Natural killer cell treated with Interleukin-12 subunit alpha and Interleukin-12 subunit beta and Interleukin-15 and Interleukin-18, amount 100 ng/mL, for 72 hours (primary cell): ENCODE results near the gene FBXL19. TPM values are rescaled to one million over a fixed set of nuclear protein-coding genes. Genes with fewer than 3 reads are reported as not detected.

Experiments
- ATAC-seq, 2 donors: fragments of 150-1000 bp; cut with Tn5 transposase in 1 of 2; sonication (Bioruptor Pico), chemical (Tn5 transposase) in 1 of 2; 2 replicates each; pipeline ENCODE4 v1.10.0; 2021
- DNase-seq: peaks from one replicate; pipeline ENCODE4 v3.0.0; 2022; ENCODE audit warnings: low spot score
- H3K27ac Mint-ChIP-seq, 2 donors: 1 replicate in 1 of 2; 2 replicates in 1 of 2; pipeline ENCODE4 v1.8.0; 2022; ENCODE audit warnings: mixed read lengths in 2 of 2, mild to moderate bottlenecking in 1 of 2, moderate library complexity in 1 of 2
- H3K27me3 Mint-ChIP-seq, 2 donors: 1 replicate in 1 of 2; 2 replicates in 1 of 2; pipeline ENCODE4 v1.8.0; 2022; ENCODE audit warnings: mixed read lengths in 2 of 2
- H3K36me3 Mint-ChIP-seq: one replicate; pipeline ENCODE4 v1.8.0; 2022; ENCODE audit warnings: mixed read lengths
- H3K4me1 Mint-ChIP-seq, 2 donors: 1 replicate in 1 of 2; 2 replicates in 1 of 2; pipeline ENCODE4 v1.8.0; 2022; ENCODE audit warnings: low read depth in 2 of 2, mixed read lengths in 2 of 2, mild to moderate bottlenecking in 1 of 2
- H3K4me3 Mint-ChIP-seq: one replicate; pipeline ENCODE4 v1.8.0; 2022; ENCODE audit warnings: mixed read lengths
- H3K9me3 Mint-ChIP-seq: 2 replicates; pipeline ENCODE4 v1.8.0; 2022; ENCODE audit warnings: mixed read lengths
- total RNA-seq, 2 donors: library from RNA; stranded (reverse); gene quantifications; one replicate each; pipeline ENCODE4 v1.2.3, GENCODE V29; 2022

The FBXL19 gene
- total RNA-seq, result 10 to 100 TPM; 22.8 to 42.0 TPM

- no peaks in the 10 kb centered on the region for H3K36me3 Mint-ChIP-seq
- no peaks in the 10 kb centered on the region for H3K9me3 Mint-ChIP-seq
- DNase-seq (no peak), ATAC-seq (no peak)
- H3K4me3 Mint-ChIP-seq, result peak within 1 kb of the TSS; percentile 97
- no peaks in the 10 kb centered on the region for H3K27me3 Mint-ChIP-seq
- peak within 1 kb of the TSS; percentile 99 to 100 for H3K27ac Mint-ChIP-seq
- H3K4me1 Mint-ChIP-seq, result peaks cover 25 to 26% of the 10 kb centered on the region in 2 donors
Observed at GRCh38 chr16:30923554-30924075, at the start of gene FBXL19. Gene FBXL19, plus strand, starts transcription at chr16:30923572. Its CDS starts 2,183 bp downstream, at chr16:30925755.

- H3K4me3 Mint-ChIP-seq, result peak overlapping the region; percentile 91
- H3K27ac Mint-ChIP-seq, result peak overlapping the region; percentile 90 to 99
- ATAC-seq (no peak), DNase-seq (no peak)
- no peaks in the 10 kb centered on the region for H3K27me3 Mint-ChIP-seq
- peaks cover 12% of the 10 kb centered on the region for H3K36me3 Mint-ChIP-seq
- H3K4me1 Mint-ChIP-seq, result peaks cover 40 to 44% of the 10 kb centered on the region in 2 donors
- H3K9me3 Mint-ChIP-seq, result no peaks in the 10 kb centered on the region
Observed at GRCh38 chr16:30874244-30874820, 49.0 kb upstream of the FBXL19 start.

GRCh38 chr16:30874821-30875717, 48.3 kb upstream of the FBXL19 start:
- Mint-ChIP-seq H3K4me1 (peaks cover 40 to 44% of the 10 kb centered on the region in 2 donors), H3K27me3 (no peaks in the 10 kb centered on the region), H3K36me3 (peaks cover 12% of the 10 kb centered on the region), H3K4me3 (peak overlapping the region; percentile 91), H3K9me3 (no peaks in the 10 kb centered on the region), H3K27ac (peak overlapping the region; percentile 90 to 99)
- DNase-seq (peak; percentile 94), ATAC-seq (peak; percentile 91 to 93)

- H3K4me1 Mint-ChIP-seq, result peaks cover 39% of the 10 kb centered on the region in 2 donors
- peak overlapping the region; percentile 90 to 99 for H3K27ac Mint-ChIP-seq
- H3K4me3 Mint-ChIP-seq, result peak overlapping the region; percentile 91
- no peaks in the 10 kb centered on the region for H3K9me3 Mint-ChIP-seq
- DNase-seq, result no peak
- no peaks in the 10 kb centered on the region for H3K27me3 Mint-ChIP-seq
- peak; percentile 65 to 68 for ATAC-seq
- peaks cover 12% of the 10 kb centered on the region for H3K36me3 Mint-ChIP-seq
Observed at GRCh38 chr16:30875871-30876801, 47.2 kb upstream of the FBXL19 start.

- Mint-ChIP-seq H3K4me1 (peaks cover 36 to 37% of the 10 kb centered on the region in 2 donors), H3K27ac (peak overlapping the region; percentile 90 to 99), H3K27me3 (no peaks in the 10 kb centered on the region), H3K4me3 (peak overlapping the region; percentile 91), H3K36me3 (peaks cover 14% of the 10 kb centered on the region), H3K9me3 (no peaks in the 10 kb centered on the region)
- ATAC-seq (no peak), DNase-seq (no peak)
Observed at GRCh38 chr16:30876867-30877266, 46.5 kb upstream of the FBXL19 start.

DNA sequence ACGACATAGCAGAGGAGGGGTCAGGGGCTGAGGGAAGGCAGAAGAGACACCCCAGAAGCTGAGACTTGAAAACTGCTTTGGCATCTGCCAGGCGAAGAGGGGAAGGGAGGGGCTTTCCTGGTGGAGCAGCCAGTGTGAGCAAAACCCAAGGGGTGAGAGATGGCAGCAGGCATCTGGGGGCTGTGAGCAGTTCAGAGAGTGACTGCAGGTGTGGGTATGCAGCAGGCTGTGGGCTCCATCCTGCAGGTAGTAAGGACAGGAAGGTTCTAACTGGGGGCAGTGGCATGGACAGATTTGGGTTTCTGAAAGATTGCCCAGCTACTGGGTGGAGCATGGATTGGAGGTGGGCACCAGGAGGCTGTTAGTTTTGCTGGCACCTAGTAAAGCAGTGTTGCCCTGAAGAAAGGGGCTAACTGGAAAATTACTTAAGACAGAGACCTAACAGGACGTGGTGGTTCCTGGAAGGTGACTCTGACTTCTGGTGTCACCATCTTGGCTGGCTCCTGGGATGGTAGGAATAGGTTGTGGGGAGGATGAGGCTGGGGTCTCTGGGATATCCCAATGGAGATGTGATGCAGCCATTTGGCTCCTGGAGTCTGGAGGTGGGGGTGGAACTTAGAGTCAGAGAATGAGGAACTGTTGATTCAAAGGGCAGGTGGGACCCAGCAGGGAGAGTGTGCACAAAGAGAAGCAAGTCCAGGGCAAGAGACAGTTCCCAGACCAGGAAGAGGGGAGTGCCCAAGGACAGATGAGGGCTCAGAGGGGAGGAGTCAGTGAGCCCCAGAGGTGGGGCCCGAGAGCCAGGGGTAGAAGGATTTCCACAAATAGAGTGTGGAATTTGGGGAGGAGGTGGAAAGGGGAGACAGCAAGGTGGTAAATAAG, 40.7 kb upstream of the FBXL19 start:
- Mint-ChIP-seq H3K36me3 (peaks cover 16% of the 10 kb centered on the region), H3K4me1 (peaks cover 22% of the 10 kb centered on the region in 2 donors), H3K9me3 (no peaks in the 10 kb centered on the region), H3K27me3 (no peaks in the 10 kb centered on the region), H3K27ac (peak overlapping the region; percentile 88 to 94), H3K4me3 (peak overlapping the region; percentile 62)
- DNase-seq (no peak), ATAC-seq (peak in 1 of 2 donors; percentile 40)

DNA sequence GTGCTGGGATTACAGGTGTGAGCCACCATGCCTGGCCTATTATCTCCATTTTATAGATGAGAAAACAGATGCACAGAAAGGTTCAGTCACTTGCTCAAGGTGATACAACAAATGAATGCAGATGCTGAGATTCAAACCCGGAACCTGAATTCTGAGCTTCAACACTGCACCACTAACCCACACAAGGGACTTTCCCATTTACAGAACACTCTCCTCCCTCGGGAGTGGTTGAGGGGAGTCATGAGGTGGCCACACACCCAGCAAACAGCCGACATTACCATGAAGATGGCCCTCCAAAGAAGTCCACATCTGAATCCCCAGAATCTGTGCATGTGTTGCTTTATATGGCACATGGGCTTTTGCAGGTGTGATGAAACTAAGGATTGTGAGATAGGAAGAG, 38.6 kb upstream of the FBXL19 start:
- peaks cover 21% of the 10 kb centered on the region for H3K36me3 Mint-ChIP-seq
- ATAC-seq, result peak; percentile 58 to 74

DNA sequence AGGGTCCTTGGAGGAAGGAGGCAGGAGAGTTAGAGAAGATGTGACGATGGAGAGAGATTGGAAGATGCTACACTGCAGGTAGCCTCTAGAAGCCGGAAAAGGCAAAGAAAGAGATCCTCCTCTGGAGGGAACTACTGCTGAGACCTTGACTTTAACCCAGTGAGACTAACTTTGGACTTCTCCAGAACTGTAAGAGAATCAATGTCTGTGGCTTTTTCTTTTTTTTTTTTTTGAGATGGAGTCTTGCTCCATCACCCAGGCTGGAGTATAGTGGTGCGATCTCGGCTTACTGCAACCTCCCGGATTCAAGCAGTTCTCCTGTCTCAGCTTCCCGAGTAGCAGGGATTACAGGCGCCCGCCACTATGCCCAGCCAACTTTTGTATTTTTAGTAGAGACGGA, 38.2 kb upstream of the FBXL19 start:
- peaks cover 21% of the 10 kb centered on the region for H3K36me3 Mint-ChIP-seq
- peak overlapping the region; percentile 45 to 70 for H3K27ac Mint-ChIP-seq

More for the DNA sequence above, 38.6 kb upstream of the FBXL19 start:
- DNase-seq, result no peak
- peak overlapping the region; percentile 63 for H3K4me3 Mint-ChIP-seq
- no peaks in the 10 kb centered on the region for H3K27me3 Mint-ChIP-seq
- peaks cover 22 to 26% of the 10 kb centered on the region in 2 donors for H3K4me1 Mint-ChIP-seq
- no peaks in the 10 kb centered on the region for H3K9me3 Mint-ChIP-seq
- peak overlapping the region; percentile 45 to 70 for H3K27ac Mint-ChIP-seq

GRCh38 chr16:30886145-30886544, 37.2 kb upstream of the FBXL19 start:
- Mint-ChIP-seq H3K4me3 (no peak overlapping the region), H3K27me3 (no peaks in the 10 kb centered on the region), H3K4me1 (peaks cover 22 to 29% of the 10 kb centered on the region in 2 donors), H3K9me3 (no peaks in the 10 kb centered on the region), H3K36me3 (peaks cover 21% of the 10 kb centered on the region), H3K27ac (peak overlapping the region; percentile 22 to 36)
- no peak for ATAC-seq
- DNase-seq, result no peak

More for the DNA sequence above, 38.2 kb upstream of the FBXL19 start:
- ATAC-seq, result no peak
- no peaks in the 10 kb centered on the region for H3K27me3 Mint-ChIP-seq
- H3K9me3 Mint-ChIP-seq, result no peaks in the 10 kb centered on the region
- H3K4me3 Mint-ChIP-seq, result peak overlapping the region; percentile 63
- peaks cover 22 to 28% of the 10 kb centered on the region in 2 donors for H3K4me1 Mint-ChIP-seq
- DNase-seq, result no peak

DNA sequence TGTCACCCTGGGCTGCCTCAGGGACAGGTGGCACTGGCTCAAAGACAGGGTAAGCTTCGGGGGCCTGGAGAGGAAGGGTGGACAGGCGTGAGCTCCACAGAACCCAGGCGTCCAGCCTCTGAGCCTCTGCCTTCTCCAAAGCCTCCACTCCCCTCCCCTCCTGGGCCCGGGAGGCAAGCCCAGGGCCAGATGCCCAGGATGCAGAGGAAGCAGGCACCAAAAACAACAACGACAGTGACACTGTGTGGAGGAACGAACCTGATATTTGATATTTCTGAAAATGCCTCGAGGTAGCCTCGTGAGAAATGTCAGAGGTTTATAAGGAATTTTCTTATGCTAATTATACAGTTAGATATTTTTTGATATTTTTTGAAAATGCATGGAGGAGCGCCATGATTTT, 35.4 kb upstream of the FBXL19 start:
- Mint-ChIP-seq H3K27me3 (no peaks in the 10 kb centered on the region), H3K36me3 (peaks cover 12% of the 10 kb centered on the region), H3K4me3 (no peak overlapping the region), H3K9me3 (no peaks in the 10 kb centered on the region), H3K4me1 (peaks cover 12 to 22% of the 10 kb centered on the region in 2 donors), H3K27ac (no peak overlapping the region)
- DNase-seq, result no peak
- ATAC-seq, result no peak

GRCh38 chr16:30888856-30889499, 34.4 kb upstream of the FBXL19 start:
- Mint-ChIP-seq H3K36me3 (peaks cover 12% of the 10 kb centered on the region), H3K9me3 (no peaks in the 10 kb centered on the region), H3K27ac (peak overlapping the region in 1 of 2 donors; percentile 36), H3K4me1 (peaks cover 15 to 25% of the 10 kb centered on the region in 2 donors), H3K27me3 (no peaks in the 10 kb centered on the region), H3K4me3 (no peak overlapping the region)
- ATAC-seq, result no peak
- DNase-seq, result no peak

DNA sequence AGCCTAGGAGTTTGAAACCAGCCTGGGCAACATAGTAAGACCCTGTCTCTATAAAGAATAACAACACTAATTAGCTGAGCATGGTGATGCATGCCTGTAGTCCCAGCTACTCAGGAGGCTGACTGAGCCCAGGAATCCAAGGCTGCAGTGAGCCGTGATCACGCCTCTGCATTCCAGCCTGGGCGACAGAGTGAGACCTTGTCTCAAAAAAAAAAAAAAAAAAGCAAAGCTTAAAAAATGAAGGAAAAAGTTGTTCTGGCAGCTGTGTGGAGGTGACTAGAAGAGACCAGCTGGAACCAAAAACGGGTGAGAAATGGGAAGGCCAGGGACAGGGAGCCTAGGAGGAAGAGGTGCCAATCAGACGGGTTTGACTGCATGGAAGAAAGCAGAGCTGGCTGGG, 33.7 kb upstream of the FBXL19 start:
- ATAC-seq, result no peak
- Mint-ChIP-seq H3K27me3 (no peaks in the 10 kb centered on the region), H3K27ac (peak overlapping the region in 1 of 2 donors; percentile 40), H3K36me3 (peaks cover 11% of the 10 kb centered on the region), H3K4me1 (peaks cover 20 to 30% of the 10 kb centered on the region in 2 donors), H3K9me3 (no peaks in the 10 kb centered on the region), H3K4me3 (no peak overlapping the region)
- no peak for DNase-seq
